Subcutaneous adipose tissue (tissue), 4 donors: ENCODE data around the gene NOS1AP. TPM values are rescaled to one million over a fixed set of nuclear protein-coding genes. Genes with fewer than 3 reads are reported as not detected.

ENCODE experiments used
- CTCF ChIP-seq: fragments of 450-650 bp; IDR thresholded peaks from one replicate; pipeline ENCODE4 v1.5.1; 2016; ENCODE audit warnings: low read depth, mild to moderate bottlenecking, control low read depth, antibody characterized with exemption, moderate library complexity
- total RNA-seq, 4 donors: library from RNA; depleted of rRNA; stranded (reverse); fragments of >200 nt; gene quantifications; one replicate each; pipeline ENCODE4 v1.1.0, GENCODE V29; 2016

Gene NOS1AP
- total RNA-seq, 4 donors from 2014 or later: 0.51 to 5.1 (median 0.96) TPM

DNA sequence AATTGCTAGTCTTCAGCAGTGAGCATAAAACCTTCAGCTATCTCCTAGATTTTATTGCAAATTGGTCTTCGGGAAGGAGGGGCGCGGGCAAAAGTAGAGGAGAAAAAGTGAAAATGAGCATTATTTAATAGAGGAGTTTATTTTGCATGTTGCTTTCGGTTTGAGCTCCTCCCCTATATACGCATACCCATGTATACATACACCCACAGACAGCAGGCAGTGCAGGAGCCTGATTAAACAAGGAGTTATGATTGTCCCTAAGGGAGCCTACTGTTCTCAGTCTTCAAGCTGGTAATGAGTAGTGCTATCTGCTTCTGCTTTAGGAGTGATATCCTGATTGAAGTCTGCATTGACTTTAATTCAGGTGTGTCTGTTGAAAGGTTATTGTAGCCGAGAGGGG is 173.3 kb downstream of the NOS1AP start:
- TF ChIP-seq CTCF: no peak

GRCh38 chr1:162248854-162249535 is 179.5 kb downstream of the NOS1AP start:
- no peak for TF ChIP-seq CTCF

GRCh38 chr1:162250004-162250730 is 180.7 kb downstream of the NOS1AP start:
- no peak for TF ChIP-seq CTCF

GRCh38 chr1:162251102-162251501 is 181.6 kb downstream of the NOS1AP start:
- TF ChIP-seq CTCF: no peak

- TF ChIP-seq CTCF: no peak
Measured at GRCh38 chr1:162252214-162252613, 182.7 kb downstream of the NOS1AP start.

- TF ChIP-seq CTCF: no peak
Measured at GRCh38 chr1:162253790-162254189, 184.3 kb downstream of the NOS1AP start.

- no peak for TF ChIP-seq CTCF
Measured at GRCh38 chr1:162256287-162256686, 186.8 kb downstream of the NOS1AP start.
